NCI-H345 treated with DMSO at 0.1 percent for 48 hours (cell line): ENCODE data around the gene KRTAP1-1.
"Not testable (repeated sequence)": the region's sequence is repeated elsewhere in the genome, so short reads cannot be mapped to it uniquely, and the experiment has no call there.

Source experiments
- DNase-seq: peaks from one replicate; lab custom pipeline; 2025; ENCODE audit not compliant: unreplicated experiment; lab: John Stamatoyannopoulos, UW

Gene KRTAP1-1

DNA sequence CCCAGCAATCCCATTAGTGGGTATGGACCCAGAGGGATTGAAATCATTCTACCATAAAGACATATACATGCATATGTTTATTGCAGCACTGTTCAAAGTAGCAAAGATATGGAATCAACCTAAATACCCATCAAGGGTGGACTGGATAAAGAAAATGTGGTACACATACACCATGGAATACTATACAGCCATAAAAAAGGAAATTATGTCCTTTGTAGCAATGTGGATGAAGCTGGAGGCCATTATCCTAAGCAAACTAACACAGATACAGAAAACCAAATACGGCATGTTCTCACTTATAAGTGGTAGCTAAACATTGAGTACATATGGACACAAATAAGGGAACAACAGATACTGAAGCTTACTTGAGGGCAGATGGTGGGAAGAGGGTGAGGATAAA is 16.3 kb upstream of the KRTAP1-1 start:
- no peak for DNase-seq

DNA sequence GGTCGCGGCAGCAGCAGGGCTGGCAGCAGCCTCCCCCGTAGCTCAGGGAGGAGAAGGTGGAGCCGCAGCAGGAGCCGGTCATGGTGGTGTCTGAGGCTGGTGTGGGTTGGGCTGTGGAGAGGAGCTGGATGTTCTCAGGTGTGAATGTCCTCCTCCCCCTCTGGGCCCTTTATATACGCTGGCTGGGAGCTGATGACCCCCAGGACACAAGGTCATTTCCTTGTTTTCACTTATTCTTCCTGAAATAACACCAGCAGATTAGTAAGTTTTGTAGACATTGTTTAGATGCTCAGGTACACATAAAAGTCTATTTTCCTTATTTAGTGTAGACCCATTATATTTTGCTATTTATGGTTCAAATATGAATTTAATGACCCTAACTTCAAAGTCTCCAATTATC is 13.9 kb upstream of the KRTAP1-1 start, which contains the start of gene KRTAP2-2:
TSS of gene KRTAP2-2 (minus strand) at position 101 of the 400 bp plus-strand sequence. CDS start at position 82, 19 bp downstream.
- not testable (repeated sequence) for DNase-seq

DNA sequence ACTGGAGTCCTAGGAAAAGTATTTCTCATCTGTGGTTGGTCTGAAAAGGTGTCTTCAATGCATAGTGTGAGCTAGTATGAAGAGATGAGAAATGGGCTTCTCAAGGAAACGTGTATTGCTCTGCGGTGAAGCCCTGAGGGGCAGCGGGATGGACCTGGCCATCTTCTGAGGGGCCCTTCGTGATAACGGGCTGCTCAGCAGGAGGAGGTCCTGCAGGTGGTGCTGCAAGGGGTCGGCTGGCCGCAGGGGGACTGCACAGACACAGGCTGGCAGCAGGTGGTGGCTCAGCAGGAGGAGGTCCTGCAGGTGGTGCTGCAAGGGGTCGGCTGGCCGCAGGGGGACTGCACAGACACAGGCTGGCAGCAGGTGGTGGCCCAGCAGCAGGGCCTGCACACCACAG is 13.3 kb upstream of the KRTAP1-1 start:
- DNase-seq = not testable (repeated sequence)

DNA sequence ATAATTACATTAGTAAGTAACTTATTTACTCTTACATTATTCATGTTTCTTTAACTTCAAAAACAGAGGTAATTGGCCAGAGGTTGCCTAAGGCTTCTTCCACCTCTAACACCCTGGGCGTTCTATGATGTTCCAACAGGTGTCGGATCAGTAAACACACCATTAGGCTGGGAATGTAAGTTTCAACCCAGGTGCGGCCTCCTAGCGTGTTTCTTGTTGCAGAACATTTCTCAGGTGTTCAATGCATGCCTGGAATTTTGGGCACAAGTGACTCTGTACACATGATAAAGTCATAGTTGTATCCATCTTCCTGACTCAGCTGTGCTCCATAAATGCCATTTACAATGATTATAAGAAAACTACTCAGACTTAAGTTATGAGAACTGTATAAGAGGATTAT is 12.8 kb upstream of the KRTAP1-1 start:
- DNase-seq = no peak

DNA sequence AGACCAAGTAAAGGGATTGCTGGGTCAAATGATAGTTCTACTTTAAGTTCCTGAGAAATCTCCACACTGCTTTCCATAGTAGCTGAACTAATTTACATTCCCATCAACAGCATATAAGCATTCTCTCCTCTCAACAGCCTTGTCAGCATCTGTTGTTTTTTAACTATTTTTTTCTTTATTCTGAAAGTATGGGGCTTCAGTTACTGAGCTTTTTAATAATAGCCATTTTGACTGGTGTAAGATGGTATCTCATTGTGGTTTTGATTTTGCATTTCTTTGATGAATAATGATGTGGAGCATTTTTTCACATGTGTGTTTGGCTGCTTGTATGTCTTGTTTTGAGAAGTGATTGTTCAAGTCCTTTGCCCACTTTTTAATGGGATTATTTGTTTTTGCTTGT is 11.3 kb upstream of the KRTAP1-1 start:
- DNase-seq = no peak

DNA sequence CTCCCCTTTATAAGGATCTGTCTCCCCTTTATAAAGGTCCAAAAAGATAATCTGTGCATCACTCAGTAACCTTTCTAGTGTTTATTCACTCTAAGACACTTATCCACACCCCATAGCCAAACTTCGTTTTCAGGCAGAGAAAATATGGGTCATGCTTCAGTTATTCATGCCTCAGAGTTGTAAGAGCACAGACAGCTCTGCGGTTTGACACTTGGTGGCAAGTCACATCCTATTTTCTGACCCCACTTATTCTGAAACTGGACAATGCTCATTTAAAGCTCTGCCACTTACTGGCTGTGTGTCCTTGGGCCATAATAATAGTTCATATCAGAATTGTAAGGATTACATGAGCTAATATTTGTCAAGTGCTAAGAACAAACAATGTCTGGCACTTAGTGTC is 7.9 kb upstream of the KRTAP1-1 start:
- no peak for DNase-seq

DNA sequence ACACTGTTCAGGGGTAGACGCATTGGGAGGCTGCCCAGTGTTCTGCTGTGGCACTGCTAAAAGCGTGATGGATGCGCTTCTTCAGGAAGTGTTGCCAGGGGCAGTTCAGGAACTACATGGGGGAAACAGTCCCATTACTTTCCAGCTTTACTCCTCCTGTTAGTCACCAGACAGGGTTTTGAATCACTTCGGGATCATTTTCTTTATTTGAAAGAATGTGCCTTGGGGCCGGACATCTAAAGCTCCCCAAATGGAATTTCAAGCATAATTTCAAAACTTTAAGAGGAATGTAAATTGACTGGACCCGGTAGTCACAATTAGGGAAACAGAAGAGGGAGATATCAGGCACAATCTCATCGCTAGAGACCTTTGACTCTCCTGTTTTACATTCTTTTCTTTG is 7.2 kb upstream of the KRTAP1-1 start:
- no peak for DNase-seq

DNA sequence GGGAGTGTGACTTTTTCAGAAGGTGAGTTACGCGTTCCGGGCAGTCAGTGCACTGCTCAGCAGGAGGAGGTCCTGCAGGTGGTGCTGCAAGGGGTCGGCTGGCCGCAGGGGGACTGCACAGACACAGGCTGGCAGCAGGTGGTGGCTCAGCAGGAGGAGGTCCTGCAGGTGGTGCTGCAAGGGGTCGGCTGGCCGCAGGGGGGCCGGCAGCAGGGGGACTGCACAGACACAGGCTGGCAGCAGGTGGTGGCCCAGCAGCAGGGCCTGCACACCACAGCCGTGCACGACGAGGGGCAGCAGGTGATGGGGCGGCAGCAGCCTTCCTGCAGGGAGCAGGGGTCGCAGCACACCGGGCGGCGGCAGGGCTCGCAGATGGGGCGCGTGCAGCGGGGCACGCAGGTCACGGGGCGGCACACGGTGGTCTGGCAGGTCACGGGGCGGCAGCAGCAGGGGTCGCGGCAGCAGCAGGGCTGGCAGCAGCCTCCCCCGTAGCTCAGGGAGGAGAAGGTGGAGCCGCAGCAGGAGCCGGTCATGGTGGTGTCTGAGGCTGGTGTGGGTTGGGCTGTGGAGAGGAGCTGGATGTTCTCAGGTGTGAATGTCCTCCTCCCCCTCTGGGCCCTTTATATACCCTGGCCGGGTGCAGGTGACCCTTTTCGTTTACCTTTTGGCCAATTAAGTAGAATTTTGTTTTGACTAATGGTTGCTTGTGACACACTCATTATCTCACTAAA is 5.7 kb upstream of the KRTAP1-1 start, which contains the start of gene KRTAP2-1:
TSS of gene KRTAP2-1 (minus strand) at position 582 of the 731 bp plus-strand sequence. CDS start at position 533, 49 bp downstream.
- DNase-seq = not testable (repeated sequence)

DNA sequence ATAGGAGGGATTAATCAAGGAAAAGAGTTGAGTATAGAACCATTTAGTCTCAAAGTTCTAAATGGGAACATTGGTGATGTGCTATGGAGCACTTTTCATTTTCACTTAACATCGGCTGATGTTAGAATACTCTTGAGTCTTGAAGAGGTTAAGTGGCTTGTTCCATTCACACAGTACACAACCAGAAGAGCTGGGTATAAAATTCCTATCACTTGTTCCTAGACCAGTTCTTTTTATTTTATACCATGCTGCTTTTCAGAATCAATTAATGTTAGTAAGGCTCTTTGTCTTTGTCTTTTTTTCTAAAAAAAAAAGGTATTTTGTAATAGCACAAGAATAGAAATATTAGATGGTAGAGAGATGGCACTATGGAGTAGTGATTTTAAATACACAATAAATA is 1.7 kb upstream of the KRTAP1-1 start:
- DNase-seq = no peak

DNA sequence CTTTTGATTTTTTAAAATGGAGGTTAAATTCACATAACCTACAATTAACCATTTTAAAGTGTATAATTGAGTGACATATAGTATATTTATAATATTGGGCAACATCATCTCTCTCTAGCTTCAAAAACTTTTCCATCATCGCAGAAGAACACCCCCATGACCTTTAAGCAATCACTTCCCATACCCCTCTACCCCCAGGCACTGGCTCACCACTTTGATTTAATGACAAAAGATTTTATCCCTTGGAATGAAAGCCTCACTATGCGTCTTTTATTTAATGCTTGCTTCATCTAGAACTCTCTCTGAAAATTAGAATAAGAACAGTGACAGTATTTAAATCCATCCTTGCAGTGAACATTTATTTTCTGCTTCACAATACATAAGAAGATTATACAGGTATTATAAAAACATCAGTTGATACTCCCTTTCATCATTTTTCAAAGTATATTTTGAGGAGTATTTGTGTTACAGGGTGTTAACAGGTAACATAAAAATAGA is 3.3 kb downstream of the KRTAP1-1 start:
- DNase-seq = no peak

DNA sequence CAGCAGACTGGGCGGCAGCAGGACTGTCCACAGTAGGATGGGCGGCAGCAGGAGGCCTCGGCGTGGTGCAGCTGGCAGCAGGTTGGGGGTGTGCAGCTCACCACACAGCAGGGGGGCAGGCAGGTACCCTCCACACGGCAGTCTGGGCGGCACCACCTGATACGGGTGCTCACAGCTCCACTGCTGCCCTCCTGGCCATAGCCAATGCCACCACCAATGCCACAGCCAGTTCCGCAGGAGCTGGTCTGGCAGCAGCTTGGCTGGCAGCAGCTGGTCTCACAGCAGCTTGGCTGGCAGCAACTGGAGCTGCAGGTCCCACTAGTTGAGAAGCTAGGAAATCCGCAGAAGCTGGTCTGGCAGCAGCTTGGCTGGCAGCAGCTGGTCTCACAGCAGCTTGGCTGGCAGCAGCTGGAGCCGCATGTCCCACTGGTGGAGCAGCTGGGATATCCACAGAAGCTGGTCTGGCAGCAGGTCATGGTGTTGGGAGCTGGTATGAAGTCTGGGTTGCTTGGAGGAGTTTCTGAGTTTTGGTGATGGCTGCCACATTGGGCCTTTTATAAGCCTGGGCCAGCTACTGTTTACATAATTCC is 6.8 kb downstream of the KRTAP1-1 start, which contains the start of gene KRTAP1-3:
TSS of gene KRTAP1-3 (minus strand) at position 529 of the 590 bp plus-strand sequence. CDS start at position 476, 53 bp downstream.
- DNase-seq = not testable (repeated sequence)

DNA sequence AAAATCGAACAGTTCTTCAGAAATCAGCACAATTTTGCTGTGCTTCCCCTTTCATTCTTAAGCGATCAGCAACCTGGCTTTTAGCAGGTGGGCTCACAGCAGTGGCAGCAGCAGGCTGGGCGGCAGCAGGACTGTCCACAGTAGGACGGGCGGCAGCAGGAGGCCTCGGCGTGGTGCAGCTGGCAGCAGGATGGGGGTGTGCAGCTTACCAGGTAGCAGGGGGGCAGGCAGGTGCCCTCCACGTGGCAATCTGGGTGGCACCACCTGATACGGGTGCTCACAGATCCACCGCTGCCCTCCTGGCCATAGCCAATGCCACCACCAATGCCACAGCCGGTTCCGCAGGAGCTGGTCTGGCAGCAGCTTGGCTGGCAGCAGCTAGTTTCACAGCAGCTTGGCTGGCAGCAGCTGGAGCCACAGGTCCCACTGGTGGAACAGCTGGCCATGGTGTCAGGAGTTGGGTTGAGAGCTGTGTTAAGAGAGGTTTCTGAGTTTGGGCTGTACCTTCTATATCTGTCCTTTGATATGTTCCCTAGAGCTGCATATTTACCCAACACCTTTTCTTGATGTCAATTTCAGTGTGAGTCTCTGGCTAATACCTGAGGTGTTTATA is 11.5 kb downstream of the KRTAP1-1 start, which contains the start of gene KRTAP1-4:
TSS of gene KRTAP1-4 (minus strand) at position 563 of the 613 bp plus-strand sequence. CDS start at position 446, 117 bp downstream.
- no peak for DNase-seq

DNA sequence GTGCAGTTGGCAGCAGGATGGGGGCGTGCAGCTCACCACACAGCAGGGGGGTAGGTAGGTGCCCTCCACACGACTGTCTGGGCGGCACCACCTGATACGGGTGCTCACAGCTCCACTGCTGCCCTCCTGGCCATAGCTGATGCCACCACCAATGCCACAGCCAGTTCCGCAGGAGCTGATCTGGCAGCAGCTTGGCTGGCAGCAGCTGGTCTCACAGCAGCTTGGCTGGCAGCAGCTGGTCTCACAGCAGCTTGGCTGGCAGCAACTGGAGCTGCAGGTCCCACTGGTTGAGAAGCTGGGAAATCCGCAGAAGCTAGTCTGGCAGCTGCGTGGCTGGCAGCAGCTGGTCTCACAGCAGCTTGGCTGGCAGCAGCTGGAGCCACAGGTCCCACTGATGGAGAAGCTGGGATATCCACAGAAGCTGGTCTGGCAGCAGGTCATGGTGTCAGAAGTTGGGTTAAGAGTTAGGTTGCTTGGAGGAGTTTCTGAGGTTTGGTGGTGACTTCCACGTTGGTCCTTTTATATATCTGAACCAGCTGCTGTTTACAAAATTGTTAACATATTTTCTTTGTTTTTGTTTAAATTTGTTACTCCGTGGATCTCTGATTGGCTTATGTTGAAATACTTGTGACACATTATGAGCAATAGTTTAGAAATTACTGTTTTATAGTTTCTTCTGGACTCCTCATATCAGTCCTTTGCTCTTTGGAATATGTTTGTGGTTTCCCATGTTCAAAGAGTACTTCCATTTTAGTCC is 14.4 kb downstream of the KRTAP1-1 start, which contains the start of gene KRTAP1-5:
TSS of gene KRTAP1-5 (minus strand) at position 494 of the 757 bp plus-strand sequence. CDS start at position 441, 53 bp downstream.
- DNase-seq = no peak

DNA sequence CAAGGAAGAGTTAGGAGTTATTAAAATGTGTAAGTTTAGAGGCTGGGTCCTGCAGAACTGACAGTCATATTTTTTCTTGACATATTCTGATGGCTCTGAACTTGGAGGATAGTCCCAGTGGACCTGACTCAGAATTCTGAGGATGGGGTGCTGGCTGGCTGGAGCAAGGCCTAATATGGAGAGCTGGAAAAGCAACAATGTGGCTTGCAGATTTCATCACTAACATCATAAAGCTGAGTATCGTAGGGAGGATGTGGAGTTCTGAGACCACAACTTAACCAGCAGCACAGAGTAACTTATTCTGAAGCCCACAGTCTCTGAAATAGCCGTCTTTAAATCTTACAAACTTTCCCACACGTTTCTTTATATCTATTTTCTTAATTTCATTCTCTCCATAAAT is 16.6 kb downstream of the KRTAP1-1 start:
- no peak for DNase-seq

DNA sequence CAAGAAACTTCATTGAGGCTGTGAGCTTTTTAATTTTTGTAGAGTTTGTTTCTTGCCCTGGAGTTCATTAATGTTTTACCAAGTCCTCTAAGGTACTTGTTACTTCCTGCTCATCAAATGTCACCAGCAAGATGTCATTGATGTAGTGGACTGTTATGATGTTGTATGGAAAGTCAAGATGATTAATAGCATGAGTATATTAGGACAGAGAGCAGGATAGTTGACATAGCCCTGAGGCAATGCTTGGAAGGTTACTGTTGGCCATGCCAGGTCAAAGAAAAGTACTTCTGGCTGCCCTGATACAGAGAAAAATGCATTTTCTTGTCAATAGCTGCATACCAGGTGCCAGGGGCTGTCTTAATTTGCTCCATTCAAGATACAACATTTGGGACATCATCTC is 20.9 kb downstream of the KRTAP1-1 start:
- no peak for DNase-seq

DNA sequence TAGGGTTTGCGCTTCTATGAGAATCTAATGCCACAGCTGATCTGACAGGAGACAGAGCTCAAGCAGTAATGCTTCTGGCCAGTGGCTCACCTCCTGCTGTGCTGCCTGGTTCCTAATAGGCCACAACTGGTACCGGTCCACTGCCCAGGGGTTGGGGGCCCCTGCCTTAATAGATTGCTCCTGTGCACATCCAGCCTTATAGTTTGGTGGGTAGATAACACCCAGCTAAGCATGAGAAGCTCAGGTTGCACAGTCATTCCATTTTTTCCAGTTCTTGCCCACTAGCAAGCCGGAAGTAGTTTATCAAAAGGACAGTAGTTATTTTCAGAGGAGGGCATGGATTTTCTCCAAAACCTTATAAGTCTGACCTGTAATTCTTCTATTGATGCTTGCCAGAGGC is 21.8 kb downstream of the KRTAP1-1 start:
- DNase-seq = no peak

DNA sequence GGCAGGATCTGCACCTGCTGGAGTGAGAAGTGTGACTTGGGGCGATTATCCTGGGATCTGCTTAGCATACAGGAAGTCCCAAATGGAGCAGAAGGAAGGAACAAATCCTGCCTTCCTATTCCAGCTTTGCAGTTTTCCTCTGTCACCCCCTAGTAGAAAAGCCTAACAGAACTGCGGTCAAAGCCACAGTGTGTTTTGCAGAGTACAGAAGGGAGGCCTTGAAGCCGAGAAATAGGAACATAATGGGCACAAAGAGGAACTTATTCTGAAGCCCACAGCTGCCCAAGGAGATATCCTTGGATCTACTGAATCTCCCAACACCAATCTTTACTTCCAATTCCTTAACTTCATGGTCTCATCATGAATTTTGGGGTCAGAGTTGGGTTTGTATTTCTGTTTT is 22.7 kb downstream of the KRTAP1-1 start:
- DNase-seq = no peak

DNA sequence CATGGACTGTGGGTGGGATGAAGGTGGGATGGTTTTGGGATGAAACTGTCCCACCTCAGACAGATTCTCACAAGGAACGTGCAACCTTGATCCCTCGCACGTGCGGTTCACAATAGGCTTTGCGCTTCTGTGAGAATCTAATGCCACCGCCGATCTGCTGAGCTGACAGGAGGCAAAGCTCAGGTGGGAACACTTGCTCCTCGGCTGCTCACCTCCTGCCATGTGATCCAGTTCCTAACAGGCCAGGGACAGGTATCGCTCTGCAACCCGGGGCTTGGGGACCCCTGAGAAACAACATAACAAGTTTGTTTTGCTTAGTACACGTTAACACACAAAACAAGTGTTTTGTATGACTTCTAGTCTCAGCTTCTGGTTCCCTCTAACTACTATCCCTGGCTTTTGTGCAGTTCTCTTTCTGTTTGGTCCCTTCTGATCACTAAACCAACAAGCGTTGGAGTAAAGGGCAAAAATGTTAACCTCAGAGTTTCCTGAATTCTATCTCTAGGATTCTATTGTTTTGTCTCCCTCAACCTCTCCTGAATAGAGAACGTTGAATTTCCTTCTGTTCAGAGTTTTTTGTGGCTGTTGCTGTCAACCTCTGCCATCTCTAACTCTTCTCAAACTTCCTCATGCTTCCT is 24.6 kb downstream of the KRTAP1-1 start:
- no peak for DNase-seq

DNA sequence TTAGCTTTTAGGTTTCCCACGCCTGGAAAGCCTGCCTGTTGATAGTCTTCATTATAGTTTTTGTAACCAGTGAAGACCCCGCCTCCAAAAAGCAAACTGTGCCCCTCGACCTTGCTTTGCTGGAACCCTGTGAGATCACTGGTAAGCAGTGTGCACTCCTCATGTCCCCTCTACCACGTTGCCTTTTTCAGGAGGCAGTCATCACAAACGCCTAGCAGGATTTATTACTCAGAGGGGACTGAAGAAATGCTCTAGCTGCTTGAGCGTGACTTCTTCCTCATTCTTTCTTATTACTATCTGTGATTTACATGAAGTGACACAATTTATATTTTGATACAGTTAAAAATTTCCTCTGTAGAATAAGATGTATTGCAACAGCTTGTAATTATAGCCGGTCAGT is 25.8 kb downstream of the KRTAP1-1 start:
- no peak for DNase-seq

DNA sequence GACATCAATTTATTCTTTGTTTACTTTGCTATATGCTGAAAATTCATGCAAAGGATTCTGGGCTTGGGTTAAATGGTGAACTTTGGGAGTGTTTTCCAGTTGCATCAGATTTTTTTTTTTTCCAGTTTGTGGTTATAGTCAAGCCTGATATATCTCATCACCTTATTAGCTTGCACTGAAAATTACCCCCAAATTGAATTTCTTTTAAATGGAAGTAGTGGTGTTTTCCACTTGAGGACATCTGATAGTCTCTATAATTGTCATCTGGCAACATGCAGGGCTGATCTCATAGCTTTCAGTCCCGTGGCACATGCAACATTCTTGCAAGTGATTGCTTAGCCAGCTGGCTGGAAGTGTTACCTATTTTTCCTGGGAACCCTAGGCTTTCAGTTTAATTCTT is 27.6 kb downstream of the KRTAP1-1 start:
- no peak for DNase-seq
